SKM-1 treated with dmso at 0.1 percent for 144 hours (cell line): ENCODE results near the gene FOXP1.

Experiments used
- DNase-seq: peaks from one replicate; lab custom pipeline; 2025; ENCODE audit not compliant: unreplicated experiment; lab: John Stamatoyannopoulos, UW

Gene FOXP1

DNA sequence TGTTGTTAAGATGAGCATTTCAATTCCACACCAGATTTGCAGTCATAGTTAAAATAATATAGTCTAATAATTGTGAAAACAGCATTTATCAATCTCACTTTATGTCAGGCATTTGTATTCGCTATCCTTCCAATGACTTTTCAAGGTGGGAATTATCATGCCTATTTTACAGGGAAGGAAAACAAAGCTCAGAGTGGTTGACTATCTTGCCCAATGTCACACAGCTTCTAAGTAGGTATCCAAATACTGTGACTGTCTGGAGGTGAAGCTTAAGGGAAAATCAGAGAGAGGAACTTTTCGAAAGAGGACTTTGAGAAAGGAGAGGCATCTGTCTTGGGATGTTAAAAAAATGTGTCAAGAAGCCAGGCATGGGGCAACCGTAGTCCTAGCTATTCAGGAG, 443.1 kb downstream of the FOXP1 start:
- DNase-seq = no peak

DNA sequence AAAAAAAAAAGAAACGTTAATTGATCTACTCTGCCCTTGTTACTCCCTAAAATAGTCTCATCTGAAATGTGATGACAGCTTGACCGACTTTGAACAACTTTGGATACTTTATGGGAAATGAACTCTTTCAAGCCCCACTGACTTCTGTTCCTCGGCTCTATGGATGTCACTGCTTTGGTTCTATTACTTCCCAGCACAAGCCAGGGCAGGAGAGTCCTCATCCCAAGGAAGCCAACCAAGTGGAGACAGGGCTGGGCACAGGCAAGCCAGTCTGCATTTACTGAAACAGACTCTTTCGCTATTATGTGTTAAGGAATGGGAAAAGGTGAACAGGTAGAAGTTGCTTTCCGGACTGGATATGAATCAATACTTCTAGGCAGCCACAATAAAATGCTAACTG, 444.0 kb downstream of the FOXP1 start:
- no peak for DNase-seq

DNA sequence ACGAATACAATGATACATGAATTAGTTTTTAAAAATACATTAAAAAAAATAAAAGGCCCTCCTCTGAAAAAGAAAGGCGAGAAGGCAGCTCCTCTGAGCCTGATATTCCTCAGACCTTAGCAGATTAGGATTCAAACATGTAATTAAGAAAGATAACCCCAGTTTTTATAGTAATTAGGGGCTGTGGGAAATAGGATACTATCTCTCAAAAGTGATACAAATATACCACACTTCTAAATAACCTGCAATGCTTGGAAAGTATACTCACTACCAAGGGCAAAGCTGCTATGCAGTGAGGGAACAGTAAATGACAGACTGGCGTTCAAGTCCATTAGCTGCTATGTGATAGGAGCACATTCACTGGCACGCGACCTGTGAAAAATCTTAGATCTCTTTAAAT, 445.1 kb downstream of the FOXP1 start:
- DNase-seq = no peak

DNA sequence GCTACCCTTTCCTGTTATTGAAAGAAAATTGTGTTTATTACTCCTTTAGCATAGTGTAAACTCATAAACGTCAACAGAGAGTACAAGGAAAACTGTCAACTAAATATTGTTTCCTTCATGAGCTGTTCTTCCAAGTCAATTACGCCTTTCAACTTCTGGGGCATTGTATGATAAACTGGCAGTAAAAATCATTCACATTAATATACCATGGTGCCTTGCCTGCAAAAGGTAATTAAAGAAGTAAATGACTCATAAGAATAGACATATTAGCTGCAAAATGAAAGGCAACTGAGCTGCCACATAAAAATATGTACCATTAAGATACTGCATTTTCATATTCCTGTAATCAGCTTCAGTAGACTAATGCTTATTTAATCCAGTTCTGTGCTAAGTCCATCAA, 447.3 kb downstream of the FOXP1 start:
- DNase-seq = no peak

DNA sequence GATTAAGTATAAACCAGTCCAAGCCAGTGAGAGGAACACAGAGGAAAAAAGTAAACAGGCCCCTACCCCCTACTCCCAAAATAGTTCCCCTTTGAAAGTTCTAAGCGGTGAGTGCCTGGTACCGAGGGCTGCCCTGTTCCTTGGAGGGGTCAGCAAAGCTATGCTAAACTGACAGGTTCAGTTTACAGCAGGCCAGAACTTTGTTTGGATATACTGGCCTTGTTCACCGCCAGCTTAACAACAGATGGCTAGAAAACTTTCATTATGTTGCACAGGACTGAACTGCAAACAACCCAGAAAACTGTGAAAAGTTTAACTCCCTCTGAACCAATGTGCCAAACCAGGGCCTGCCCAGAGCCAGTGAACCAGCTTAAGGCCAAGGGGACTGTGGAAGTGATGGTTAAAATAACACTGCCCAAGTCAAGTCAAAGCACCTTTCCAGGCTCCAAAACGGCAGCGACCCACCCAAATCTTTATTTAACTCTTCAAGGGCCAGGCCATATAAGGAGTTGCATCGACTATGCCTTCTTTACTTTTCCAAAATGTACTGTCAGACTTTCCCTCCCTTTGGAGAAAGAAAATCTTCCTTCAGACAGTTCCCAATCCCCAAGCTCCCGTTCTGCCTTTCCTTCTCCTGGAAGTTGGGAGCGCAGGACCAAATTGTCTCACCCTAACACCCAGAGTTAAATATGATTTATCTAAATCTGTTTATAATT, 448.0 kb downstream of the FOXP1 start:
- DNase-seq = no peak

DNA sequence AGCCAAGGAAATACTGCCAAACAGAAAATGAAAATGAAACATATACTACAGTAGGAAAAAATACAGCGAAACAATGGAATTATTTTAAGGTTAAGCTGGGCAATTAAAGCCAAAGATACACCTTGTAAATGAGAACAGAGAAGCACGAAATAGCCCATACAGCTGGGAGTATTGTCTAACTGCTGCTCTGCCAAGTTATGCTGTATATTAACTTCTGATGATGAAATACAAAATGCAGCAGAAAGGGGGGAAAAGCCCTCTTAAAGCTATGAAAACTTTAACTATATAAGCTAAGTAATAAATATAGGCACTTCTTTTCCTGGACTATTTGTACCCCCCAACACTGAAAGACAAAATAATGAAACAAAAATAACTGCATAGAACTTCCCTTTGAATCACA, 449.0 kb downstream of the FOXP1 start:
- no peak for DNase-seq

DNA sequence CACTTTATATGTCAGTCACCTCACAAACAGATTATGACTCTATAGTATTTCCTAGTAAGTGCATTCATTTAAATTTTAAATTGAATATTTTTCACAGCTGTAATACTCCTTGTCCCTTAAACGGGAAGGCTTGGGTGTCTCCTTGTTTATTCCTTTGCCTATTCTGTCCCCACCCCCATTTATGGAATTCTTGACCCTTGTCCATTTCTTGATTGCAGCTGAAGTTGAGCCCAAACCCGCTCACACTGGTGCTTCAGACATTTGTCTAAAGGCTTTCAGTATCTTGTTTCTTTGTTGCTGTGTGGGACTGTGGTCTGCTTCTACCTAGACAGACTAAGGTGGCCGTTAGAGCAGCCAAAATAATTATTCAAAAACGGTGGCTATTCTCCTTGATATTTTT, 449.7 kb downstream of the FOXP1 start:
- DNase-seq = no peak

DNA sequence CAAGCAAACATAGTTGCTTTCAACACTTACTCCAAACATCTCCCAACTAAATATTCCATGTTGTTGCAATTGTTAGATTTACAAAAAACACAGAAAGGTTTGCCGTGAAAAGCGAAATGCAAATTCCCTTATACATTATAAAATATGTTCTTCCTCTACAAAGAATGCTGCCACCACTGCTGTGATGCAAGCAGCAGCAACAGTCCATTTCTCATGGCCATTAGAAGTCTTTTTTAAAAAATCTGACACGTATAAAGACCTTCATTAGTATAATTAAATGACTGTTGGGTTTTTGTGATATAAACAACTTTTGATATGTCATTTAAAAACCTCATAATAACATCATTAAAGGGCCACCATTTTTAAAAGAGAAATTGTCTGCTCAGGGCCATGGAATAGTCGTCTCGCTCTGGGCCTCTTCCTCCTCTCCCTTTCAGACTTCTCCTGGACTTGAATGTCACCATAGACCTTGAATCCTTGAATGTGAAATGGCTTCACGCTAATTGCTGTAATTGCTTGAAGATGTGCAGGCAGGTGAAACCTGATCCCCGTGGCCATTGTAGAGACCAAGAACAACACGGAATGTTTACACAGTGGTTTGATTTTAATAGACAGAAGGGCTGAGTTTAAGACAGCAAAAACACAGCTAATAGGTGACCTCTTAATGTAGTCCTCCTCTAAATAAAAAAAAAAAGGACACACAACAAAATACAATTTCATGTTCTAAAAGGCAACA, 450.4 kb downstream of the FOXP1 start:
- no peak for DNase-seq

DNA sequence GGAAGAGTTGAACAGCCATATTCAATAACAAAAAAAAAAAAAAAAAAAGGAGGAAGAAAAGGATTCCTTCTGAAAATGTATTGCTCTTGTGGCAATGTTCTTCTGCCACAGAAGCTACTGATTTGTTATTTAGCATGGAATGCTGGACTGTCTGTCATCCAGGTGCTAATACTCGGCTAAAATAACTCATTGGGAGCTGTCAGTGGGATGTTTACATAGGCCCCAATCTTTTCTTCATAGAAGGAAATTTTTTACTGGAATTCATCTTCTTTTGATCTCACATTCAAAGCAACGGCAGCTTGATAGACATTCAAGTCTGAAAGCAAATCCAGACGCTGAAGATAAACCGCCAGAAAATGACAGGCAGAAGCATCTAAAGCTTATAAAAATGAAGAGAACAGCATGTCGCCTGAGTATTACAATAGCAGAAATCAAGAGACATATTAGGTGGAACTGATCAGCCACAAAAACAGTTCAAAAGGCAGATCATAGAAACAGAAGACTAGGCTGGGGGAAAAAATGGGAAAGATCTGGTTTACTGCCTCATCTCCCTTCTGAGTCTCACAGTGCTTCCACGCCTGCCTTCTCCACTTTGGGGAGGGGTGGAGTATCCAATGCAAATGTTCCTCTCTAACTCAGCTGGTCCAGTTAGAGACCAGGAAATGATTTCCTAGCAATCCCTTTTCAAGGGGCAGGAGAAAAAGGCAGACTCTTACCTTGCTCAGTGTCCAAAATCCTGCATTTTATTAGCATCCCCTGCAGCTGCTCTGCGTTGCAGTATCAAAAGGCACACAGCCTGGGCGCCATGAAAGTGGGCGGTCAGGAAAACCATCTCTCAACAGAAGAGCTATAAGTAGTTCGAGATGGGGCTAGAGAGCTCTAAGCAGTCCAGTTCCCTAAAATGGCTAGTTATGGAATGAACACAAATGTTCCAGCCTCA, 451.9 kb downstream of the FOXP1 start:
- no peak for DNase-seq

DNA sequence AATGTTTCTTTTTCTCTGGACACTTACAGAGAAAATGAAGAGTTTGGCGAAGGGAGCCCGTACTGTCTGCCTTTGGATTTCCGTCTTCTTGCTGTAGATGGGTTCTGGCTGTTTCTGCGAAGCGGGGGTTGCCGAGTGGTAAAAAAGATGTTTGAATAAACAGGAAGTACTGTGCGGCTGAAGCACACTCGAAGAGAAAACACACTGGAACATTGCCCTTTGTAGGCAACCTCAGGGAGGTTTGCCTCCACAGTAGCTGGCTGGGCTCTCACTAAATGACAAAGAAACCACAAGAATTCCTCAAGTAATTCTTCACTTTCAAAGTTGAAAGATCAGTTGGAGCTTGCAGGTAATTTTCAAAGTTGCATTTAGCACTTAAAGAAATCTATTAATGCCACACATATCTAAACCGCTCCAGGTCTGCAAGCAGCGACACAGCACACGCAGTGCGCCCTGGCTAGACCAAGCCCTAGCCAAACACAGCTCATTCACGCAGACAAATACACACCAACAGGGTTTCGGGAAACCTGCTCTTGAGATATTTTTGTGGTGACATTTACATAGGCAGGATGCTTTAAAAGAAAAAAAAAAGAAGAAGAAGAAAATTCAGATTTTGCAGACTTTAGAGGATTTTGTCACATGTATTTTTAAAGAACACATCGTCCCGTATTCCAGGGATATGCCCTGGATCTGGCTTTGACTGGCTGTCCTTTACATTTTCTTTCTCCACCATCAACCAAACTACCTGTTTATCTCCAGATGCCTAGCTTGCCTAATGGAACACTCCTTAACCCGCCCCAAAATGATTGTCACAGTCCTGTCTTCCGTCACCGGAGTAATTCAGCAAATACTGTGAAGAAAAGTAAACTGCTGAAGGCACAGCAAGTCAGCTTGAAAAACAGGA, 452.8 kb downstream of the FOXP1 start:
- peak; percentile 66 for DNase-seq

DNA sequence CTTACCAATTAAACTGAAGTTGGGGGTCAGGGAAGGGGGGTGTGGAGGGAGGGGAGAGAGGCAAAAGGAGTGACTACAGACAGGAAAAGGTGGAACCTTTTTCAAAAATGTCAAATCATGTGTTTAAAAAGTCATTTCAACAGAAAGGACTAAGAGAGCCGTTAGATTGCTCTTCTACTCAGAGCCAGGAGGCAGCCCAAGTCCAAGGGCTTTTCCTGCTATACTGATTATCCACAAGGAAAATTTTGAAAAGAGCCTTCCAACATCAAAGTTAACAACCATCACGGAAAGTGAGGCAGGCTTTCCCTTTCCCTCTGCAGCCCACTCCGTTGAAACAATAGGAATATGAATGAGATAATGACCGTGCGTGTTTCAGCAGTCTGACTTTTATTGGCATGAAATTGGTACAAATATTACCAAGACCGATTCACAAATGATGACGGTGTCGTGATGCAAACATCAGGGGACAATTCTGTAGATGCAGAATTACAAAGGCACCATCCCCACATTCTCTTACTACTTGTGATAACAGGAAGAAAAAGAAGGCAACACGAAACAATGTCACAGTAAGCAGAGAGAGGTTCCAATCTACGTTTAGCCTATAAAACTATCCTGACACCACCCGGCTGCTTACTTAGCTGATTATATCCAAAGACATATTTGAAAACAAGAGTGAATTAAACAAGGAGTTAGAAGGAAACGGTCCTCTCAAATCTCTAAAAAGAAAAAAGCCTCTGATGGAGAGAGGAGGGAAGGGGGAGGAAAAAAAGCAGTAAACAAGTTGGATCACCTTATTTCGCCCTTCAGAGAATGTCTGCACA, 453.7 kb downstream of the FOXP1 start:
- DNase-seq = no peak

DNA sequence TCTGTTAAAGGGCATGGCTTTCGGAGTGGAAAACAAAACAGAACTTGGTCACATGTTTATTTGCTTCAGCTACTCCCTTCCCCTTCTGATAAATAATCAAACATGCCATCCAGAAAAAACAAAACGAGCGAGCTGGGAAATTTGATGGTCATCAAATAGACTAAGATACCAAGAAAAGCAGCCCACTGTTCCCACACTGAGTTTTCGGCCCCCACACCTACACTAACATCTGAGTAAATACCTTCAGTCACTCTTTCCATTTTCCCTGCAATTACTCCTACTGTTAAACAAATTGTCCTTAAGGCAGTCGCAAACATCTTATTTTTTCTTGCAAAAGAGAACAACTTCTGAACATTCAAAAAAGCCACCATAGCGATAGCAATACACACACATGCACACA, 454.6 kb downstream of the FOXP1 start:
- DNase-seq = no peak

DNA sequence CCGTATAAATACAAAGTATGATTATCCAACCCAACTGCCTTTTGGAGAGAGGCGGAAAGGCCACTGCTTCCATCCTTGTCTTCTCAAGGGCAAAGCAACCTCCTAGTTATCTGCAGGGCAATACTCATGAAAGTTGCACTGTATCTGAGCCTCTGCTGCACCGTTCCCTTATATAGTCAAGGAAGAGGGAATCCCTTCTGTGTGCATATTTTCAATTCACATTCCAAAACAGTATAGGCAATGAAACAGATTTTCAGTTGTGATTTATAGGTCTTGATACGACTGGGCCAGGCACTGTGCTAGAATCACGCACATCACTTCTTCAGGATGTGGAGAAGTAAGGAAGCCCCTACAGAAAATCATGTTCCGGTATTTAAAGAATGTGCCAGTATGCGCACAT, 455.7 kb downstream of the FOXP1 start:
- no peak for DNase-seq

DNA sequence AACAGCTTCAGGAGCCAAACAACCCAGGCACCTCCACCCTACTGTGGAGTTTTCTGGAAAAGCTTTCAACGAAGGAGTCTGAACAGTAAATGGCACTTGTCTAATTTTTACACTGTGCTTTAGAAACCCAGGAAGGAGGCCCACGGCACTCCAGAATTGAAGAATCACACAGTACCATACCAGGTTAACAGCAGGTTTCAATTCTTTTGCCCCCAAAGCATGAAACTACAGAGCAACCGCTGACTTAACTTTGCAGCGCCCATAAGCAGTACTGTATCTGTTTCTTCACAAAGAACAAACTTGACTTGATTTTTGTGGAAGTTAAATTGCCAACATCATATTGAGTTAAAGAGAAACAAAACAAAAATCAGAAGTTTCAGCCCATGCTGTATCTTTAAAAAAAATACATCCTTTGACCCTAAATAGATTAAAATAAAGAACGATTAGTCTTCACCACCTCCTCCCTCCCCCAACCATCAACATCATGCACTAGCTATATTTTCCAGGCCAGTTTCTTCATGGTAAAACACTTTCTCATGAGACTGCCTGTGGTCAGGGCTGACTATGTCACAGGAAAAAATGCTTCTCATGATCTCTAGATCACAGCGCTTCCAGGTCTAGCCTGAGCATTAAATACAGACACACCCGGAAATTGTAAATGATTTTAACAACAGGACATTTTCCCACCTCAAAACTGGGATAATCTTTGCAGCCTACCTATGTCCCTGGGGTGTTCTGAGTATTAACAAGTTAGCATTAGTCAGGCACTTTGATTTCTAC, 456.3 kb downstream of the FOXP1 start:
- no peak for DNase-seq

DNA sequence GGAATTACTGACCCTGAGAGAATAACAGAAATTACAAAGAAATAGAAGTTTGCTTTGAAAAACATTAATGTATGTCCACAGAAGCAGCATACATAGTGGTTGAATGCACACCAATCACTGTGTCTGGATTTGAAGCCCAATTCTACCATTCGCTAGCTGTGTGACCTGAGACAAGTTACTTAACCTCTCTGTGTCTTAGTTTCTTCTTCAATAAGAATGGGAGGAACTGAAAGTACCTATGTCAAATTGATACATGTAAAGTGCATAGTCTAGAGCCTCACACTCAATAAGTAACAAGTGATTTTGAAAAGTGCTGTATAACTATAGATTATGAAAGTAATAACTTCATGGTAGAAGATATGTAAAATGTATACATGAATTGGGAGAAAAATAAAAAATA, 457.8 kb downstream of the FOXP1 start:
- DNase-seq = no peak

DNA sequence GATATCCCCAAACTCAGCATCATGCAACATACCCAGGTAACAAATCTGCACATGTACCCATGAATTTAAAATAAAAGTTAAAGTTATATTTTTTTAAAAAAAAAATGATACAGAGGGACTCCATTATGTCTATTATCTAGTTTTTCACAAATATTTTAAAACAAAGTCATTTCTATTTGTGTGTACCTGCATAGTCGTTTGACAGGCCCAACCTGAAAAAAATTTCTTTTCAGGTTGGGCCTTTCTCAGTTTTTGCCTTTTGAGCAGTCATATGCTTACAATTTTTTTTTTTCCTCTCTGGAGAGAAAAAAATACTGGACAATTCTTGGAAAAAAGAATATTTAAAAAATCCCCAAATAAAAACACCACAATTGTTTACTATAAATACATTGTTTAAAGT, 459.5 kb downstream of the FOXP1 start:
- DNase-seq = no peak

DNA sequence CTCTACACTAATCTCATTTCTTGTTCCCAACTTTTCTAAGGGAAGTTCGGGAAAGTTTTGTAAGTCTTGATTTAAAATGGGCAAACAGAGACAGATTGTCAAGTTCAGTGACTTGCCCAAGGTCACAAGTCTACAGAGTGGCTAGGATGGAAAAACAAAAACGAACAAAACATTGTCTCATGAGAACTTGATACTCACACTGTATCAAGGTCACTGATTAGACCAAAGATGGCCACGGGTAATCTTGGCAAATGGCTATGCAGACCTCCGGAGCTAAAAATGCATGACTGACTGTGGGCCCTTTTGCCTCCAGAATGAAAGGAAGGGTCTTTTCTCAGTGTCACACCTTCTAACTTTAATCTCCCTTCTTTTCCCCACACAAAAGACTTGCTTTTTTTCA, 460.9 kb downstream of the FOXP1 start:
- no peak for DNase-seq

DNA sequence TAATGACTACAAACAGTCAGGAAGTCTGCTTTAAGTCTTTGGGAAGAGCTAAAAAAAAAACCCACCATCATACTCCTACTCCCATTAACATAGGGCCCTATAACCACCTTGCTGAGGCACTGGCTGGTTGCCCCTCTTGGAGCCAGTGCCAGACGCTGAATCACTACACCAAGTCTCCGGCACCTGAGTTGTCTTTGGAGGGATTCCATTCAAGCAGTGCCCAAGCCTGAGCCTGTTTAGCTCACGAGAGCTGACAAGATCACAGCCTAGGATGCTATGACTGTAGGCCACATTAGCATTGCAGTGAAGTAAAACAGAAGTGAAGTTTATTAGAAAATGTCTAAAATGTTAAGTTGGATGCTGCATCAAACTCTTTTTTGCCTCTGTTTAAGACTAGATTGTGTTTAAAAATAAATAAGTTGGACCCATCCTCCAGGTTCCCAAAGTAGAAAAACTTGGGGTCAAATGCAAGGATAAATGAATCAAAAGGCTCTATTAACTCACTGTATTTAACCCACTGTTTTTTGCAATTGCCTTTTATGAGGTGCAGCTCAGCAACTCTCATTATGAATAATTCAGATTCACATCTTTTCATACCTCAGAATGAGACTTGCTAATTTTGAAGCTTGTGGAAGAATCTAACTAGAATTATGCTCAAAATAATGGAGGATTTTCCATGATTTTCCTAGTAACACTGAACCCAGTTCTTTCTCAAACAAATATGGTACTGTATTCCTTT, 461.9 kb downstream of the FOXP1 start:
- DNase-seq = no peak
